K562 (cell line): ENCODE data around the gene GEMIN8.

Source experiments
- ARHGAP35 ChIP-seq: fragments of 450-650 bp; IDR thresholded peaks from 2 replicates; pipeline ENCODE4 v1.6.1; 2018; ENCODE audit not compliant: partially characterized antibody
- FOXA1 ChIP-seq: fragments of 450-650 bp; IDR thresholded peaks from 2 replicates; pipeline ENCODE4 v1.6.1; 2016; ENCODE audit warnings: mild to moderate bottlenecking, borderline replicate concordance
- FOXK1 ChIP-seq: sonication (generic); formaldehyde crosslinking; IDR thresholded peaks from 2 replicates; pipeline ENCODE4 v1.8.0; 2022; ENCODE audit warnings: missing genetic modification reagents, mild to moderate bottlenecking, borderline replicate concordance
- HMG20B ChIP-seq: fragments of 250-450 bp; sonication (Bioruptor Pico); IDR thresholded peaks from 2 replicates; pipeline ENCODE4 v1.5.0; 2021; ENCODE audit warnings: mild to moderate bottlenecking
- HMGXB4 ChIP-seq: sonication (generic); formaldehyde crosslinking; IDR thresholded peaks from 2 replicates; pipeline ENCODE4 v1.8.1; 2023; ENCODE audit warnings: mild to moderate bottlenecking, missing genetic modification reagents
- YBX1 ChIP-seq: fragments of 450-650 bp; IDR thresholded peaks from 2 replicates; pipeline ENCODE4 v1.7.1; 2016; ENCODE audit warnings: mild to moderate bottlenecking
- ZNF274 ChIP-seq: IDR thresholded peaks from 2 replicates; pipeline ENCODE4 v1.6.1; 2011; ENCODE audit warnings: low read depth, mild to moderate bottlenecking, low read length, moderate library complexity, borderline replicate concordance
- ZNF280B ChIP-seq: fragments of 250-450 bp; sonication (Bioruptor Pico); IDR thresholded peaks from 2 replicates; pipeline ENCODE4 v1.5.1; 2021; ENCODE audit warnings: mild to moderate bottlenecking
- TF ChIP-seq, protein P1 (sequence below): fragments of 250-450 bp; sonication (Bioruptor Pico); IDR thresholded peaks from 2 replicates; pipeline ENCODE4 v1.5.0; 2020; ENCODE audit warnings: mild to moderate bottlenecking
- TF ChIP-seq, protein P2 (sequence below), 2 experiments: IDR thresholded peaks; 2 replicates each; pipeline ENCODE4 v1.6.1; 2011; ENCODE audit warnings: borderline replicate concordance in 1 of 2, control low read depth in 1 of 2, low read depth in 1 of 2, low read length in 1 of 2, mild to moderate bottlenecking in 1 of 2, mixed read lengths in 1 of 2, moderate library complexity in 1 of 2; ENCODE audit not compliant: insufficient read depth in 1 of 2, insufficient read length in 1 of 2, poor library complexity in 1 of 2, severe bottlenecking in 1 of 2; ENCODE audit errors: extremely low read depth in 1 of 2
- TF ChIP-seq, protein P3 (sequence below), 3 experiments: IDR thresholded peaks in 2 of 3; conservative IDR thresholded peaks in 1 of 3; 2 replicates each; pipeline ENCODE4 v1.5.1; 2011 to 2012; ENCODE audit warnings: low read length in 3 of 3, mild to moderate bottlenecking in 3 of 3, control low read depth in 2 of 3, improper control_type of control experiment in 1 of 3, inconsistent platforms in 1 of 3, low read depth in 1 of 3, mixed read lengths in 1 of 3, moderate library complexity in 1 of 3; ENCODE audit not compliant: insufficient read depth in 2 of 3

- no peak for TF ChIP-seq HMG20B (CRISPR knock-in tag)
- TF ChIP-seq, protein P1, sequence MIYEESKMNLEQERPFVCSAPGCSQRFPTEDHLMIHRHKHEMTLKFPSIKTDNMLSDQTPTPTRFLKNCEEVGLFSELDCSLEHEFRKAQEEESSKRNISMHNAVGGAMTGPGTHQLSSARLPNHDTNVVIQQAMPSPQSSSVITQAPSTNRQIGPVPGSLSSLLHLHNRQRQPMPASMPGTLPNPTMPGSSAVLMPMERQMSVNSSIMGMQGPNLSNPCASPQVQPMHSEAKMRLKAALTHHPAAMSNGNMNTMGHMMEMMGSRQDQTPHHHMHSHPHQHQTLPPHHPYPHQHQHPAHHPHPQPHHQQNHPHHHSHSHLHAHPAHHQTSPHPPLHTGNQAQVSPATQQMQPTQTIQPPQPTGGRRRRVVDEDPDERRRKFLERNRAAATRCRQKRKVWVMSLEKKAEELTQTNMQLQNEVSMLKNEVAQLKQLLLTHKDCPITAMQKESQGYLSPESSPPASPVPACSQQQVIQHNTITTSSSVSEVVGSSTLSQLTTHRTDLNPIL (CRISPR knock-in tag) = no peak
- TF ChIP-seq ZNF280B = no peak
- TF ChIP-seq, protein P2, sequence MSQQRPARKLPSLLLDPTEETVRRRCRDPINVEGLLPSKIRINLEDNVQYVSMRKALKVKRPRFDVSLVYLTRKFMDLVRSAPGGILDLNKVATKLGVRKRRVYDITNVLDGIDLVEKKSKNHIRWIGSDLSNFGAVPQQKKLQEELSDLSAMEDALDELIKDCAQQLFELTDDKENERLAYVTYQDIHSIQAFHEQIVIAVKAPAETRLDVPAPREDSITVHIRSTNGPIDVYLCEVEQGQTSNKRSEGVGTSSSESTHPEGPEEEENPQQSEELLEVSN (IDR thresholded peaks at IDR 0.05; ENCODE audit: borderline replicate concordance in 1 of 2, extremely low read depth in 1 of 2, insufficient read depth in 1 of 2, insufficient read length in 1 of 2, low read depth in 1 of 2, low read length in 1 of 2, poor library complexity in 1 of 2, severe bottlenecking in 1 of 2) = no peak
- TF ChIP-seq FOXK1 (CRISPR knock-in tag) = no peak
- TF ChIP-seq ZNF274 = no peak
- no peak for TF ChIP-seq ARHGAP35
- TF ChIP-seq, protein P3, sequence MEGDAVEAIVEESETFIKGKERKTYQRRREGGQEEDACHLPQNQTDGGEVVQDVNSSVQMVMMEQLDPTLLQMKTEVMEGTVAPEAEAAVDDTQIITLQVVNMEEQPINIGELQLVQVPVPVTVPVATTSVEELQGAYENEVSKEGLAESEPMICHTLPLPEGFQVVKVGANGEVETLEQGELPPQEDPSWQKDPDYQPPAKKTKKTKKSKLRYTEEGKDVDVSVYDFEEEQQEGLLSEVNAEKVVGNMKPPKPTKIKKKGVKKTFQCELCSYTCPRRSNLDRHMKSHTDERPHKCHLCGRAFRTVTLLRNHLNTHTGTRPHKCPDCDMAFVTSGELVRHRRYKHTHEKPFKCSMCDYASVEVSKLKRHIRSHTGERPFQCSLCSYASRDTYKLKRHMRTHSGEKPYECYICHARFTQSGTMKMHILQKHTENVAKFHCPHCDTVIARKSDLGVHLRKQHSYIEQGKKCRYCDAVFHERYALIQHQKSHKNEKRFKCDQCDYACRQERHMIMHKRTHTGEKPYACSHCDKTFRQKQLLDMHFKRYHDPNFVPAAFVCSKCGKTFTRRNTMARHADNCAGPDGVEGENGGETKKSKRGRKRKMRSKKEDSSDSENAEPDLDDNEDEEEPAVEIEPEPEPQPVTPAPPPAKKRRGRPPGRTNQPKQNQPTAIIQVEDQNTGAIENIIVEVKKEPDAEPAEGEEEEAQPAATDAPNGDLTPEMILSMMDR (IDR thresholded peaks at IDR 0.05 in 2 of 3, conservative IDR thresholded peaks at IDR 0.05 in 1 of 3; ENCODE audit: insufficient read depth in 2 of 3, low read depth in 1 of 3, low read length in 3 of 3) = no peak
- no peak for TF ChIP-seq YBX1
- no peak for TF ChIP-seq HMGXB4 (CRISPR knock-in tag)
- TF ChIP-seq FOXA1 = no peak
Measured at GRCh38 chrX:14010566-14010965, 19.1 kb downstream of the GEMIN8 start.
